Activated CD4-positive, alpha-beta T cell treated with anti-CD3 and anti-CD28 coated beads for 36 hours (primary cell): ENCODE results near the gene RPLP2. TPM values are rescaled to one million over a fixed set of nuclear protein-coding genes. Genes with fewer than 3 reads are reported as not detected.

ENCODE experiments used
- ATAC-seq: fragments of 200-7000 bp; cut with Tn5 transposase; one replicate; pipeline ENCODE4 v1.10.0; 2021; ENCODE audit warnings: mild to moderate bottlenecking, moderate library complexity
- CTCF ChIA-PET: fragments of 350-600 bp; sonication (Branson Sonifier 250); formaldehyde crosslinking; loops from one replicate; lab custom pipeline; 2021; ENCODE audit warnings: antibody characterized with exemption; lab: Charles Lee
- POLR2A ChIA-PET: fragments of 350-600 bp; sonication (Branson Sonifier 250); formaldehyde crosslinking; loops from one replicate; lab custom pipeline; 2021; ENCODE audit warnings: antibody characterized with exemption, inconsistent platforms; lab: Charles Lee
- DNase-seq: peaks from one replicate; pipeline ENCODE4 v3.0.0-alpha.2; 2020
- H3K27ac Mint-ChIP-seq: one replicate; pipeline ENCODE4 v1.8.0; 2021; ENCODE audit warnings: mixed read lengths
- H3K27me3 Mint-ChIP-seq: one replicate; pipeline ENCODE4 v1.8.0; 2021; ENCODE audit warnings: mixed read lengths
- H3K36me3 Mint-ChIP-seq: one replicate; pipeline ENCODE4 v1.8.0; 2021; ENCODE audit warnings: low read depth, mixed read lengths
- H3K4me1 Mint-ChIP-seq: one replicate; pipeline ENCODE4 v1.8.0; 2021; ENCODE audit warnings: mixed read lengths
- H3K4me3 Mint-ChIP-seq: one replicate; pipeline ENCODE4 v1.8.0; 2021; ENCODE audit warnings: mild to moderate bottlenecking, moderate library complexity, mixed read lengths
- H3K9me3 Mint-ChIP-seq: one replicate; pipeline ENCODE4 v1.8.0; 2021; ENCODE audit warnings: low read depth, mixed read lengths
- intact Hi-C, 2 experiments: fragments of 100-400 bp; cut with DNase I in 1 of 2; cut with micrococcal nuclease in 1 of 2; formaldehyde crosslinking; loops; one replicate each; pipeline versions ENCODE4 v1.14.2 to v1.15.1; 2022 to 2024; cut with DNase I, micrococcal nuclease
- total RNA-seq, 2 experiments: library from RNA; stranded (reverse); gene quantifications; one replicate each; pipeline ENCODE4 v1.2.3, GENCODE V29; 2021

Gene RPLP2
- total RNA-seq, 2 experiments from 2014 or later = 2,132 to 3,230 TPM

GRCh38 chr11:776263-776560, 33.6 kb upstream of the RPLP2 start:
- ChIA-PET CTCF (interaction anchor here (0.6 to 1.2 kb wide), 5 partner anchors 12 to 277 kb away, joined by 3 to 5 read pairs (median 3); no protein-coding TSS in a partner anchor), POLR2A (interaction anchor here (0.6 to 0.7 kb wide), 3 partner anchors 32 to 52 kb away, joined by 3 read pairs; no protein-coding TSS in a partner anchor)
- H3K9me3 Mint-ChIP-seq = no peaks in the 10 kb centered on the region
- intact Hi-C loops = loop anchor here in 1 of 2 experiments (2.0 kb wide), 1 partner anchor 21 kb away; no protein-coding TSS in a partner anchor
- no peaks in the 10 kb centered on the region for H3K27me3 Mint-ChIP-seq
- peaks cover 20% of the 10 kb centered on the region for H3K4me1 Mint-ChIP-seq
- H3K4me3 Mint-ChIP-seq = peak overlapping the region; percentile 89
- peak overlapping the region; percentile 82 for H3K27ac Mint-ChIP-seq
- peaks cover 9% of the 10 kb centered on the region for H3K36me3 Mint-ChIP-seq
- no peak for ATAC-seq
- no peak for DNase-seq

- peak overlapping the region; percentile 82 for H3K27ac Mint-ChIP-seq
- ChIA-PET CTCF (interaction anchor here (0.6 to 1.2 kb wide), 5 partner anchors 12 to 278 kb away, joined by 3 to 5 read pairs (median 3); no protein-coding TSS in a partner anchor), POLR2A (interaction anchor here (0.6 to 0.9 kb wide), 3 partner anchors 20 to 52 kb away, joined by 3 read pairs; no protein-coding TSS in a partner anchor)
- DNase-seq (peak; percentile 59), ATAC-seq (peak; percentile 41)
- H3K9me3 Mint-ChIP-seq = no peaks in the 10 kb centered on the region
- no peaks in the 10 kb centered on the region for H3K27me3 Mint-ChIP-seq
- peaks cover 9% of the 10 kb centered on the region for H3K36me3 Mint-ChIP-seq
- peaks cover 20% of the 10 kb centered on the region for H3K4me1 Mint-ChIP-seq
- peak overlapping the region; percentile 89 for H3K4me3 Mint-ChIP-seq
- intact Hi-C loops = loop anchor here (1.0 to 2.0 kb wide), 11 partner anchors 14 to 270 kb away; partner anchors contain the start of genes CEND1 (in 1 of the 2), CHID1 (in 1 of the 2), DEAF1 (in 1 of the 2) and PHRF1 (in 1 of the 2)
These were observed 33.0 kb upstream of the RPLP2 start for GRCh38 chr11:776561-777287.

GRCh38 chr11:777288-778255, 32.2 kb upstream of the RPLP2 start, which contains the start of gene GATD1:
Gene GATD1 (minus strand): TSS chr11:777487. CDS start chr11:777462, 25 bp downstream.
- CTCF ChIA-PET = interaction anchor here (0.5 to 1.1 kb wide), 4 partner anchors 19 to 259 kb away, joined by 3 read pairs; no protein-coding TSS in a partner anchor
- DNase-seq (peak; percentile 97), ATAC-seq (peak; percentile 91)
- peaks cover 9% of the 10 kb centered on the region for H3K36me3 Mint-ChIP-seq
- no peaks in the 10 kb centered on the region for H3K27me3 Mint-ChIP-seq
- H3K27ac Mint-ChIP-seq = peak within 1 kb of the TSS; percentile 82
- peaks cover 20% of the 10 kb centered on the region for H3K4me1 Mint-ChIP-seq
- POLR2A ChIA-PET = interaction anchor here (0.6 to 0.9 kb wide), 4 partner anchors 16 to 53 kb away, joined by 3 to 4 read pairs (median 4); no protein-coding TSS in a partner anchor
- intact Hi-C loops = loop anchor here (1.0 to 2.0 kb wide), 11 partner anchors 13 to 271 kb away; partner anchors contain the start of genes CEND1 (in 1 of the 2), CHID1 (in 1 of the 2), DEAF1 (in 1 of the 2) and PHRF1 (in 1 of the 2)
- H3K4me3 Mint-ChIP-seq = peak within 1 kb of the TSS; percentile 89
- H3K9me3 Mint-ChIP-seq = no peaks in the 10 kb centered on the region

GRCh38 chr11:778976-779954, 30.5 kb upstream of the RPLP2 start:
- H3K4me3 Mint-ChIP-seq = peak overlapping the region; percentile 36
- CTCF ChIA-PET = interaction anchor here (0.6 kb wide), 1 partner anchor 136 kb away, joined by 3 read pairs; no protein-coding TSS in a partner anchor
- ATAC-seq (no peak), DNase-seq (no peak)
- POLR2A ChIA-PET = interaction anchor here (0.6 kb wide), 1 partner anchor 27 kb away, joined by 4 read pairs; no protein-coding TSS in a partner anchor
- no peak overlapping the region for H3K27ac Mint-ChIP-seq
- H3K4me1 Mint-ChIP-seq = peaks cover 28% of the 10 kb centered on the region
- no peaks in the 10 kb centered on the region for H3K27me3 Mint-ChIP-seq
- H3K36me3 Mint-ChIP-seq = peaks cover 13% of the 10 kb centered on the region
- H3K9me3 Mint-ChIP-seq = no peaks in the 10 kb centered on the region
- intact Hi-C loops = no loop called here

GRCh38 chr11:779955-780532, 29.7 kb upstream of the RPLP2 start:
- Mint-ChIP-seq H3K4me1 (peaks cover 26% of the 10 kb centered on the region), H3K27me3 (no peaks in the 10 kb centered on the region), H3K4me3 (no peak overlapping the region), H3K9me3 (no peaks in the 10 kb centered on the region), H3K36me3 (peaks cover 13% of the 10 kb centered on the region), H3K27ac (no peak overlapping the region)
- POLR2A ChIA-PET = no interaction called here
- DNase-seq (no peak), ATAC-seq (no peak)
- CTCF ChIA-PET = interaction anchor here (0.6 kb wide), 1 partner anchor 136 kb away, joined by 3 read pairs; no protein-coding TSS in a partner anchor
- intact Hi-C loops = no loop called here

- Mint-ChIP-seq H3K27ac (no peak overlapping the region), H3K36me3 (peaks cover 9% of the 10 kb centered on the region), H3K9me3 (no peaks in the 10 kb centered on the region), H3K27me3 (no peaks in the 10 kb centered on the region), H3K4me1 (peaks cover 14% of the 10 kb centered on the region), H3K4me3 (no peak overlapping the region)
- intact Hi-C loops = no loop called here
- CTCF ChIA-PET = interaction anchor here (0.9 to 1.6 kb wide), 3 partner anchors 19 to 264 kb away, joined by 3 read pairs; no protein-coding TSS in a partner anchor
- POLR2A ChIA-PET = no interaction called here
- DNase-seq (no peak), ATAC-seq (no peak)
These were observed 27.2 kb upstream of the RPLP2 start for GRCh38 chr11:782264-783174.

GRCh38 chr11:783581-784015, 26.2 kb upstream of the RPLP2 start:
- intact Hi-C loops = no loop called here
- no peaks in the 10 kb centered on the region for H3K9me3 Mint-ChIP-seq
- peaks cover 9% of the 10 kb centered on the region for H3K36me3 Mint-ChIP-seq
- ATAC-seq (peak; percentile 85), DNase-seq (peak; percentile 75)
- CTCF ChIA-PET = interaction anchor here (0.6 to 1.6 kb wide), 6 partner anchors 8 to 454 kb away, joined by 3 read pairs; partner anchors contain the start of gene TALDO1
- H3K27ac Mint-ChIP-seq = no peak overlapping the region
- POLR2A ChIA-PET = interaction anchor here (1.6 kb wide), 1 partner anchor 26 kb away, joined by 5 read pairs; no protein-coding TSS in a partner anchor
- peaks cover 14% of the 10 kb centered on the region for H3K4me1 Mint-ChIP-seq
- no peak overlapping the region for H3K4me3 Mint-ChIP-seq
- H3K27me3 Mint-ChIP-seq = no peaks in the 10 kb centered on the region

- DNase-seq (no peak), ATAC-seq (no peak)
- ChIA-PET CTCF (no interaction called here), POLR2A (no interaction called here)
- intact Hi-C loops = no loop called here
- no peaks in the 10 kb centered on the region for H3K27me3 Mint-ChIP-seq
- H3K36me3 Mint-ChIP-seq = peaks cover 13% of the 10 kb centered on the region
- H3K9me3 Mint-ChIP-seq = no peaks in the 10 kb centered on the region
- H3K4me3 Mint-ChIP-seq = no peak overlapping the region
- H3K27ac Mint-ChIP-seq = no peak overlapping the region
- peaks cover 8% of the 10 kb centered on the region for H3K4me1 Mint-ChIP-seq
These were observed 23.3 kb upstream of the RPLP2 start for GRCh38 chr11:786235-787083.
